ENCODE results near the gene CALML6.

DNA sequence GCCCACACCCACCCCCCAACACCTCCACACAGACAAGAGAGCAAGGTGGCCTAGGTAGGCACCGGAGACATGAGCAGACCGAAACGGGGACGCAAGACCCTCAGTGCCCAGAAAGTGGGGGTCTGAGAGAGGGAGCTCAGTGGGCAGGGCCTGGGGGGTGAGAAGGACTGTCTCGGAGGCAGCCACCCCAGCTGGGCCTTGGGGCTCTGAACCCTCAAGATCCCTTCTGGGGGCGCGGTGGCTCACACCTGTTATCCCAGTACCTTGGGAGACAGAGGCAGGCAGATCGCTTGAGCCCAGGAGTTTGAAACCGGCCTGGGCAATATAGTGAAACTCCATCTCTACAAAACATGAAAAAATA, 15.1 kb upstream of the CALML6 start:
- TF ChIP-seq, protein P1, sequence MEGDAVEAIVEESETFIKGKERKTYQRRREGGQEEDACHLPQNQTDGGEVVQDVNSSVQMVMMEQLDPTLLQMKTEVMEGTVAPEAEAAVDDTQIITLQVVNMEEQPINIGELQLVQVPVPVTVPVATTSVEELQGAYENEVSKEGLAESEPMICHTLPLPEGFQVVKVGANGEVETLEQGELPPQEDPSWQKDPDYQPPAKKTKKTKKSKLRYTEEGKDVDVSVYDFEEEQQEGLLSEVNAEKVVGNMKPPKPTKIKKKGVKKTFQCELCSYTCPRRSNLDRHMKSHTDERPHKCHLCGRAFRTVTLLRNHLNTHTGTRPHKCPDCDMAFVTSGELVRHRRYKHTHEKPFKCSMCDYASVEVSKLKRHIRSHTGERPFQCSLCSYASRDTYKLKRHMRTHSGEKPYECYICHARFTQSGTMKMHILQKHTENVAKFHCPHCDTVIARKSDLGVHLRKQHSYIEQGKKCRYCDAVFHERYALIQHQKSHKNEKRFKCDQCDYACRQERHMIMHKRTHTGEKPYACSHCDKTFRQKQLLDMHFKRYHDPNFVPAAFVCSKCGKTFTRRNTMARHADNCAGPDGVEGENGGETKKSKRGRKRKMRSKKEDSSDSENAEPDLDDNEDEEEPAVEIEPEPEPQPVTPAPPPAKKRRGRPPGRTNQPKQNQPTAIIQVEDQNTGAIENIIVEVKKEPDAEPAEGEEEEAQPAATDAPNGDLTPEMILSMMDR (IDR thresholded peaks at IDR 0.05), result no peak
- TF ChIP-seq EZH2 (IDR thresholded peaks at IDR 0.05), result no peak

Measured in neural progenitor cell (in vitro differentiated cells).